ENCODE results near the gene TMA7B. TPM values are rescaled to one million over a fixed set of nuclear protein-coding genes. Genes with fewer than 3 reads are reported as not detected.

TMA7B gene
- total and polyA plus RNA-seq, 11 donors, result 0.24 TPM; not detected in 10

DNA sequence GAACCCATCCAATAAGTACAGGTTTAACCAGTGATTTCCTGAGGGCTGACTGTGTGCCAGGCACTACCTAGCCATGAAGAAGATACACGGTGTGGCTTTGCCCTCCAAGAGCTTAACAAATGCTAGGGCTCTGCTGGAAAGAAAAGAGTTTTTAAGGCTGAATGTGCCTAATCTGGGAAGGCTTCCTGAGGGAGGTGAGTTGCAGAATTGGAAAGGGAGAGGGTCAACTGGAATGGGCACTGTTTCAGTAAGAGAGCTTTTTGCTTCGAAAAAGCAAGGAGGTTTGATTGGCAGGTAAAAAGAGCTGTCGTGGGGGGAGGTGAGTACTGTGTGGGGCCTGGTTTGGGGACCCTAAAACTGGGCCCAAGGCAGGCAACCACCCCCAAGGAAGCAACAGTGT, 37.2 kb downstream of the TMA7B start:
- H3K27me3 ChIP-seq, result peaks cover 0 to 50% (median 9%) of the 10 kb centered on the region in 9 donors
- ATAC-seq (no peak), DNase-seq (no peak)
- peaks cover 0 to 24% (median 5%) of the 10 kb centered on the region in 12 donors for H3K4me1 ChIP-seq
- 84 to 89% (median 86%) methylated on average over 3 of the region's 3 CpGs for WGBS, 4 donors
- TF ChIP-seq, protein P1, sequence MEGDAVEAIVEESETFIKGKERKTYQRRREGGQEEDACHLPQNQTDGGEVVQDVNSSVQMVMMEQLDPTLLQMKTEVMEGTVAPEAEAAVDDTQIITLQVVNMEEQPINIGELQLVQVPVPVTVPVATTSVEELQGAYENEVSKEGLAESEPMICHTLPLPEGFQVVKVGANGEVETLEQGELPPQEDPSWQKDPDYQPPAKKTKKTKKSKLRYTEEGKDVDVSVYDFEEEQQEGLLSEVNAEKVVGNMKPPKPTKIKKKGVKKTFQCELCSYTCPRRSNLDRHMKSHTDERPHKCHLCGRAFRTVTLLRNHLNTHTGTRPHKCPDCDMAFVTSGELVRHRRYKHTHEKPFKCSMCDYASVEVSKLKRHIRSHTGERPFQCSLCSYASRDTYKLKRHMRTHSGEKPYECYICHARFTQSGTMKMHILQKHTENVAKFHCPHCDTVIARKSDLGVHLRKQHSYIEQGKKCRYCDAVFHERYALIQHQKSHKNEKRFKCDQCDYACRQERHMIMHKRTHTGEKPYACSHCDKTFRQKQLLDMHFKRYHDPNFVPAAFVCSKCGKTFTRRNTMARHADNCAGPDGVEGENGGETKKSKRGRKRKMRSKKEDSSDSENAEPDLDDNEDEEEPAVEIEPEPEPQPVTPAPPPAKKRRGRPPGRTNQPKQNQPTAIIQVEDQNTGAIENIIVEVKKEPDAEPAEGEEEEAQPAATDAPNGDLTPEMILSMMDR (IDR thresholded peaks at IDR 0.05), result no peak
- TF ChIP-seq POLR2A (IDR thresholded peaks at IDR 0.05), result no peak
- H3K27ac ChIP-seq, result peak overlapping the region in 1 of 12 donors; percentile 47
- no peaks in the 10 kb centered on the region for H3K36me3 ChIP-seq
- H3K9me3 ChIP-seq, result no peaks in the 10 kb centered on the region
- H3K4me3 ChIP-seq, result no peak overlapping the region
- intact Hi-C loops (cut with DNase I), result no loop called here

DNA sequence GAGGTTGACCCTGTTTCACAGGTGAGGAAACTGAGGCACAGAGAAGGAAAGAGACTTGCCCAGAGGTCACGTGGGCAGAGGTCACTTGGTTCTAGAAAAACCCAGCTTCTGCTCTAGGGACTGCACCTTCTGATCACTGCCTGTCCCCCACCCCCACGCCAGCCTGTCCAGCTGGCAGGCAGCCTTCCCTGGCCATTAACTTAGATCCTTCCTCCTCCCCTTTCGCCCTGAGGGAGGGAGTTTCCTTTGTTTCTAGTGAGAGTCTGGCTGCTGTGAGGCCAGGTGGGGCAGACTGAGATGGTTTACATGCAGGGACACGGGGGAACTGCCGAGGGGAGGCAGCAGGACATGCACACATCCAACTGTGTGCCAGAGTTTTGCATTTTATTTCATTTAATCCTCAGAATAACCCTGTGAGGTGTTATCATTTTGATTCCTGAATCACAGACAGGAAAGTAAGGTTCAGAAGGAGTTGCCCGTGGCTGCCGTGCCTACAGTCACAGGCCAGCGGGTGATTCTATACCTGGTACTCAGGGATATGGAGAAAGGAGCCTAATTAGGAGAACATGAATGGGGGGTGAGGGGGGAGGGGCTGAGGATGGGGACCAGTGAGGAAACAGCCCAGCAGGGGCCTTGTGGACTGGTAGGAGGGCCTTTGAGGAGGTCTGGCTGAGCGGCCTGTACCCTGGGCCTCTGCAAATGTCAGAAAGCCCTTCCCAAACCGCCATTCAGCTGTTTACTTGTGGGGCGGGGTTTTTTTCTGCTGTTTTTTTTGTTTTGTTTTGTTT, 37.9 kb downstream of the TMA7B start:
- Histone ChIP-seq H3K27ac (peak overlapping the region in 1 of 12 donors; percentile 47), H3K27me3 (peaks cover 0 to 45% (median 9%) of the 10 kb centered on the region in 9 donors), H3K4me1 (peaks cover 0 to 24% (median 5%) of the 10 kb centered on the region in 12 donors), H3K9me3 (no peaks in the 10 kb centered on the region), H3K4me3 (no peak overlapping the region), H3K36me3 (no peaks in the 10 kb centered on the region)
- DNase-seq (peak in 1 of 5 donors; percentile 31), ATAC-seq (peak; percentile 24 to 64 (median 54))
- no peak for TF ChIP-seq POLR2A (IDR thresholded peaks at IDR 0.05)
- TF ChIP-seq, protein P1 (IDR thresholded peaks at IDR 0.05), result no peak
- WGBS, 4 donors, result 52 to 65% (median 55%) methylated on average over 10 to 11 of the region's 11 CpGs
- intact Hi-C loops (cut with DNase I), result no loop called here

DNA sequence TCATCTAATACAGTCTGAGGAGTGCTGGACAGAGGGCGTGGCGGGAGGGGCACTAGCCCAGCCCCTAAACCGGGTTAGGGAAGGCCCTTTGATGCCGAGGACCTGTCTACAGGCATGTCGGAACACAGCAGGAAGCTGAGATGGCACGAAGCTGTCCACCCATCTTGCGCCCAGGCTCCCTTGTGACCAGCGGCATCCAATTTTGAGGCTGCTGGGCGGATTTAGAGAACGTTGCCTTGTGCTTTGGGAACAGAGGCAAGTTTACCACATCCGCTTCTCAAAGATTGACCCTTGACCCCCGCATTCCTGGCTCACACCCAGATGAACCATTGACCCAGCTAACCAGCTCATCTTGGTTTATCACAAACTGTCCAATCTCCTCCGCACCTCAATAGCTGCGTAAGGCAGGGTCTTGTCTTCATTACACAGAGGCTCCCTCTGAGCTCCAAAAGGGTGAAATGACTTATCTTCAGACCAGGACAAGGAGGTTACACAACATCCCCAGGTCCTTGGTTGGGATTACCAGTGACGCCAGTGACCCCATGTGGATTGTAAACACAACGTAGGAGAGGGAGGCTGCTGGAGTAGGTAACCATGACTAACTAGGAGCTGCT, 39.1 kb downstream of the TMA7B start:
- H3K4me3 ChIP-seq, result no peak overlapping the region
- TF ChIP-seq POLR2A (IDR thresholded peaks at IDR 0.05), result no peak
- TF ChIP-seq, protein P1 (IDR thresholded peaks at IDR 0.05), result no peak
- peaks cover 0 to 23% (median 5%) of the 10 kb centered on the region in 12 donors for H3K4me1 ChIP-seq
- intact Hi-C loops (cut with DNase I), result no loop called here
- no peaks in the 10 kb centered on the region for H3K9me3 ChIP-seq
- H3K27me3 ChIP-seq, result peaks cover 0 to 34% (median 9%) of the 10 kb centered on the region in 9 donors
- WGBS, 4 donors, result 76 to 95% (median 86%) methylated on average over 15 to 16 of the region's 16 CpGs
- ATAC-seq (no peak), DNase-seq (no peak)
- no peak overlapping the region for H3K27ac ChIP-seq
- H3K36me3 ChIP-seq, result no peaks in the 10 kb centered on the region

DNA sequence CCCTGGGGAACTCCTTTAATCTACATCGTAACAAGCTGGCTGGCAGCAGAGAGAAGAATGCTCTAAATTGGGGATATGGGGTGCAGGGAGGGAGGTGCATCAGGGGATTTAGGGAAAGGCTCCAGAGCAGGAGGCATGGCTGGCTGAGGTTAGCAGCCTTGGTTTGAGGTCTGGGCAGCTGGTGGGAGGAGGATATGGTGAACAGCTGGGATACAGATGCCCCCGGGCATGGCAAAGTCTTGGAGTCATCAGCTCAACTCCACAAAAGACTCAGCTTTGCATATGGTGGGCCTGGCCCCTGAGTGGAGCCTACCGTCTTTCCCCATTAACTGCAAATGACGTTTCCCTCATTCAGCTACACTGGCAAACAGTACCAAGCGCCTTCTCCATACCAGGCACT, 40.0 kb downstream of the TMA7B start:
- no peak overlapping the region for H3K4me3 ChIP-seq
- no peak for TF ChIP-seq POLR2A (IDR thresholded peaks at IDR 0.05)
- TF ChIP-seq, protein P1 (IDR thresholded peaks at IDR 0.05), result no peak
- ATAC-seq (no peak), DNase-seq (no peak)
- 79 to 91% (median 90%) methylated on average over 5 of the region's 5 CpGs for WGBS, 4 donors
- H3K27ac ChIP-seq, result no peak overlapping the region
- no peaks in the 10 kb centered on the region for H3K9me3 ChIP-seq
- no peaks in the 10 kb centered on the region for H3K36me3 ChIP-seq
- peaks cover 0 to 18% (median 4%) of the 10 kb centered on the region in 12 donors for H3K4me1 ChIP-seq
- peaks cover 0 to 27% (median 5%) of the 10 kb centered on the region in 9 donors for H3K27me3 ChIP-seq
- intact Hi-C loops (cut with DNase I), result no loop called here
